ENCODE measurements around the gene SPATS2. TPM values are rescaled to one million over a fixed set of nuclear protein-coding genes. Genes with fewer than 3 reads are reported as not detected.
A peak's percentile ranks its signal among the peaks of the same experiment; 100 is the strongest.
"Not testable (repeated sequence)": the region's sequence is repeated elsewhere in the genome, so short reads cannot be mapped to it uniquely, and the experiment has no call there.

The SPATS2 gene
- total RNA-seq, 1 donor from 2014 or later, result 16.8 TPM

- DNase-seq (ENCODE audit: low read depth in 2 of 2), result no peak
Observed at GRCh38 chr12:49511410-49511809, 144.1 kb downstream of the SPATS2 start.

- DNase-seq (ENCODE audit: low read depth in 2 of 2), result no peak
Observed at GRCh38 chr12:49512546-49512945, 145.3 kb downstream of the SPATS2 start.

- DNase-seq (ENCODE audit: low read depth in 2 of 2), result peak in 1 of 2 donors; percentile 88
Observed at GRCh38 chr12:49515266-49515665, 148.0 kb downstream of the SPATS2 start.

GRCh38 chr12:49518914-49519573 lies 151.8 kb downstream of the SPATS2 start:
- peak in 1 of 2 donors; percentile 73 for DNase-seq (ENCODE audit: low read depth in 2 of 2)

- no peak for DNase-seq (ENCODE audit: low read depth in 2 of 2)
Observed at GRCh38 chr12:49519574-49519936, 152.3 kb downstream of the SPATS2 start.

GRCh38 chr12:49521389-49521788 lies 154.1 kb downstream of the SPATS2 start:
- no peak for DNase-seq (ENCODE audit: low read depth in 2 of 2)

- DNase-seq (ENCODE audit: low read depth in 2 of 2), result peak in 1 of 2 donors; percentile 57
Observed at GRCh38 chr12:49524660-49525324, 157.5 kb downstream of the SPATS2 start.

- DNase-seq (ENCODE audit: low read depth in 2 of 2), result no peak
Observed at GRCh38 chr12:49525942-49526341, 158.7 kb downstream of the SPATS2 start.

GRCh38 chr12:49527361-49528130 lies 160.3 kb downstream of the SPATS2 start:
- DNase-seq (ENCODE audit: low read depth in 2 of 2), result no peak

GRCh38 chr12:49529414-49529813 lies 162.2 kb downstream of the SPATS2 start:
- DNase-seq (ENCODE audit: low read depth in 2 of 2), result no peak

GRCh38 chr12:49531745-49532144 lies 164.5 kb downstream of the SPATS2 start:
- DNase-seq (ENCODE audit: low read depth in 2 of 2), result no peak

GRCh38 chr12:49533331-49533730 lies 166.1 kb downstream of the SPATS2 start:
- DNase-seq (ENCODE audit: low read depth in 2 of 2), result no peak

GRCh38 chr12:49534122-49534521 lies 166.9 kb downstream of the SPATS2 start:
- DNase-seq (ENCODE audit: low read depth in 2 of 2), result not testable (repeated sequence)

- DNase-seq (ENCODE audit: low read depth in 2 of 2), result no peak
Observed at GRCh38 chr12:49534731-49535278, 167.5 kb downstream of the SPATS2 start.

GRCh38 chr12:49535921-49536525 lies 168.8 kb downstream of the SPATS2 start:
- no peak for DNase-seq (ENCODE audit: low read depth in 2 of 2)

- DNase-seq (ENCODE audit: low read depth in 2 of 2), result no peak
Observed at GRCh38 chr12:49536526-49537071, 169.3 kb downstream of the SPATS2 start.

- DNase-seq (ENCODE audit: low read depth in 2 of 2), result no peak
Observed at GRCh38 chr12:49537231-49537751, 170.0 kb downstream of the SPATS2 start.

- no peak for DNase-seq (ENCODE audit: low read depth in 2 of 2)
Observed at GRCh38 chr12:49537752-49538509, 170.7 kb downstream of the SPATS2 start.

- peak in 1 of 2 donors; percentile 46 for DNase-seq (ENCODE audit: low read depth in 2 of 2)
Observed at GRCh38 chr12:49538510-49539403, 171.5 kb downstream of the SPATS2 start, which contains the start of gene KCNH3. Gene KCNH3, plus strand, starts transcription at chr12:49539030. Its CDS starts 387 bp downstream, at chr12:49539417.

All from dermis microvascular lymphatic vessel endothelial cell (primary cell).